Measurements from ENCODE around the gene IRX5.

Gene IRX5

GRCh38 chr16:54931120-54932014 lies 702 bp downstream of the IRX5 start:
- Histone ChIP-seq H3F3A (ENCODE audit: insufficient read depth, low read length) (no peaks in the 10 kb centered on the region), H3K27me3 (ENCODE audit: insufficient read depth, low read length) (no peaks in the 10 kb centered on the region), H4K20me1 (ENCODE audit: insufficient read depth, low read length) (no peaks in the 10 kb centered on the region), H3K36me3 (ENCODE audit: insufficient read depth, low read length) (no peaks in the 10 kb centered on the region; the same call in 1 of the 2 replicates), H3K9ac (ENCODE audit: low read length) (no peak overlapping the region), H3K9me3 (ENCODE audit: low read length) (no peaks in the 10 kb centered on the region), H3K4me3 (ENCODE audit: low read depth, low read length, poor library complexity, severe bottlenecking) (peak overlapping the region; percentile 69), H3K4me1 (ENCODE audit: insufficient read depth, low read length, severe bottlenecking) (peaks cover 21% of the 10 kb centered on the region), H3K79me2 (ENCODE audit: insufficient read depth, low read length) (no peaks in the 10 kb centered on the region), H3K9me2 (ENCODE audit: low read depth, low read length) (no peaks in the 10 kb centered on the region), H2AFZ (ENCODE audit: low read length) (no peak overlapping the region), H3K4me2 (ENCODE audit: low read length) (peak overlapping the region; percentile 29), H3K27ac (ENCODE audit: low read depth, low read length, poor library complexity, severe bottlenecking) (no peak overlapping the region)
- TF ChIP-seq CTCF (IDR thresholded peaks at IDR 0.05; ENCODE audit: low read length): no peak
- TF ChIP-seq EZH2 (IDR thresholded peaks at IDR 0.05; ENCODE audit: borderline replicate concordance, low read length): no peak

GRCh38 chr16:54932021-54932660 lies 1.5 kb downstream of the IRX5 start:
- Histone ChIP-seq H3K9ac (ENCODE audit: low read length) (no peak overlapping the region), H3K9me3 (ENCODE audit: low read length) (no peaks in the 10 kb centered on the region), H3F3A (ENCODE audit: insufficient read depth, low read length) (no peaks in the 10 kb centered on the region), H3K27me3 (ENCODE audit: insufficient read depth, low read length) (no peaks in the 10 kb centered on the region), H3K4me1 (ENCODE audit: insufficient read depth, low read length, severe bottlenecking) (peaks cover 13% of the 10 kb centered on the region), H4K20me1 (ENCODE audit: insufficient read depth, low read length) (no peaks in the 10 kb centered on the region), H3K27ac (ENCODE audit: low read depth, low read length, poor library complexity, severe bottlenecking) (no peak overlapping the region), H3K4me2 (ENCODE audit: low read length) (no peak overlapping the region), H3K79me2 (ENCODE audit: insufficient read depth, low read length) (no peaks in the 10 kb centered on the region), H3K9me2 (ENCODE audit: low read depth, low read length) (no peaks in the 10 kb centered on the region), H2AFZ (ENCODE audit: low read length) (no peak overlapping the region), H3K36me3 (ENCODE audit: insufficient read depth, low read length) (no peaks in the 10 kb centered on the region; the same call in 1 of the 2 replicates), H3K4me3 (ENCODE audit: low read depth, low read length, poor library complexity, severe bottlenecking) (no peak overlapping the region)
- no peak for TF ChIP-seq CTCF (IDR thresholded peaks at IDR 0.05; ENCODE audit: low read length)
- TF ChIP-seq EZH2 (IDR thresholded peaks at IDR 0.05; ENCODE audit: borderline replicate concordance, low read length): no peak

- Histone ChIP-seq H3K27ac (ENCODE audit: low read depth, low read length, poor library complexity, severe bottlenecking) (no peak overlapping the region), H3K4me3 (ENCODE audit: low read depth, low read length, poor library complexity, severe bottlenecking) (no peak overlapping the region), H3K36me3 (ENCODE audit: insufficient read depth, low read length) (no peaks in the 10 kb centered on the region; the same call in 1 of the 2 replicates), H3K9ac (ENCODE audit: low read length) (no peak overlapping the region), H2AFZ (ENCODE audit: low read length) (no peak overlapping the region), H3K79me2 (ENCODE audit: insufficient read depth, low read length) (no peaks in the 10 kb centered on the region), H3K4me1 (ENCODE audit: insufficient read depth, low read length, severe bottlenecking) (peaks cover 7% of the 10 kb centered on the region), H3F3A (ENCODE audit: insufficient read depth, low read length) (no peaks in the 10 kb centered on the region), H3K27me3 (ENCODE audit: insufficient read depth, low read length) (no peaks in the 10 kb centered on the region), H3K9me3 (ENCODE audit: low read length) (no peaks in the 10 kb centered on the region), H4K20me1 (ENCODE audit: insufficient read depth, low read length) (no peaks in the 10 kb centered on the region), H3K4me2 (ENCODE audit: low read length) (no peak overlapping the region), H3K9me2 (ENCODE audit: low read depth, low read length) (no peaks in the 10 kb centered on the region)
- no peak for TF ChIP-seq EZH2 (IDR thresholded peaks at IDR 0.05; ENCODE audit: borderline replicate concordance, low read length)
- TF ChIP-seq CTCF (IDR thresholded peaks at IDR 0.05; ENCODE audit: low read length): no peak
These were observed 2.1 kb downstream of the IRX5 start for GRCh38 chr16:54932737-54933254.

Data from OCI-LY1 (cell line).